Esophagus (tissue), 2 donors: Measurements from ENCODE around the gene CDK5RAP2. TPM values are rescaled to one million over a fixed set of nuclear protein-coding genes. Genes with fewer than 3 reads are reported as not detected.
A peak's percentile ranks its signal among the peaks of the same experiment; 100 is the strongest.
"Not testable (repeated sequence)": the region's sequence is repeated elsewhere in the genome, so short reads cannot be mapped to it uniquely, and the experiment has no call there.

Experiments used
- H3K27ac ChIP-seq, 2 donors: one replicate each; pipeline ENCODE4 v1.5.1; 2013; ENCODE audit warnings: low read depth in 2 of 2, mild to moderate bottlenecking in 2 of 2, inconsistent platforms in 1 of 2, low read length in 1 of 2, moderate library complexity in 1 of 2
- H3K27me3 ChIP-seq, 2 donors: one replicate each; pipeline ENCODE4 v1.6.1; 2013; ENCODE audit warnings: low read length in 2 of 2, control low read depth in 1 of 2, mild to moderate bottlenecking in 1 of 2; ENCODE audit not compliant: insufficient read depth in 2 of 2, control insufficient read depth in 1 of 2
- H3K36me3 ChIP-seq, 2 donors: one replicate each; pipeline ENCODE4 v1.6.1; 2013; ENCODE audit warnings: low read length in 1 of 2; ENCODE audit not compliant: control insufficient read depth in 2 of 2, insufficient read depth in 2 of 2
- H3K4me1 ChIP-seq, 2 donors: one replicate each; pipeline ENCODE4 v1.6.1; 2013; ENCODE audit warnings: low read length in 1 of 2; ENCODE audit not compliant: control insufficient read depth in 2 of 2, insufficient read depth in 2 of 2
- H3K4me3 ChIP-seq, 2 donors: one replicate each; pipeline ENCODE4 v1.5.1; 2013; ENCODE audit warnings: low read length in 2 of 2, mild to moderate bottlenecking in 2 of 2, low read depth in 1 of 2, moderate library complexity in 1 of 2
- H3K9me3 ChIP-seq, 2 donors: one replicate each; pipeline ENCODE4 v1.6.1; 2013; ENCODE audit warnings: mild to moderate bottlenecking in 2 of 2, low read depth in 1 of 2, low read length in 1 of 2, moderate library complexity in 1 of 2; ENCODE audit not compliant: control insufficient read depth in 2 of 2, insufficient read depth in 1 of 2
- WGBS, 2 donors: extraction: QIAGEN DNeasy Blood & Tissue Kit; methylation state at CpG; one replicate each; pipeline ENCODE4 v1.1.7; 2013; 5-methylcytosine and 5-hydroxymethylcytosine counted together
- polyA plus RNA-seq, 2 donors: library from polyadenylated mRNA; stranded (reverse); fragments of 200-250 nt; gene quantifications; one replicate each; pipeline ENCODE4 v1.2.3, GENCODE V29; 2013
- donor health status: healthy with polysubstance abuse.
- donor health status: Bipolar disorder and iron deficiency.

The CDK5RAP2 gene
- polyA plus RNA-seq, 2 donors = 18.6 to 20.4 TPM

DNA sequence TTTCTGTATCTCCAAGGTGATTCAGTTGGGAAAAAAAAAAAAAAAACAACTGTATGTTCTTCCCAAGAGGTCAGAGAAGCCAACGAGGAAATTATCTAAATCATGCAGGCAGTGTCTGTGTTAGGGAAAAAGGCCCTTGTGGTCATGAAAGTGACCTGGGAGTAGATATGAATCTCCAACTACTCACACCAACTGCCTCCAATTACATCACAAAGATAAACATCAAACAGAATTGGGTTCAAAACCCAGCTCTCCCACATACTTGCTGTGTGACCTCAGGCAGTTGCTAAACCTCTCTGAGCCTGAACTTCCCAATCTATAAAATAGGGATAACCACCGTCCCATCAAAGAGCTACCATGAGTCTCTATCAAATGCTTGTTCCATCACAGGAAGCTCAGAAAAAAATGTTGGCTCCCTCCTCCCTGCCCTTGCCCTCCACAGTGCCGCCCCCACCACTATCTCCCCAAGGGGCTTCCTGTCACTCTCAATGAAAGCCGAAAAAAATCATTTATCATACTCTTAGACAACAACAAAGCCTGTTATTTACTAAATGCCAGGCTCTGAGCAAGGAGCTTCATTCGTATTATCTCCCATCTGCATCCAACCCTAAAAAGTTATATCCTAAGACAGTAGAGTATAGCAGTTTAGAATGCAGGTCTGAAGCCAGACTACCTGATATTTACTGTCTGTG, 42.9 kb downstream of the CDK5RAP2 start:
- WGBS, 2 donors = 83 to 85% methylated on average over 5 of the region's 5 CpGs
- peaks cover 9 to 19% of the 10 kb centered on the region in 2 donors for H3K36me3 ChIP-seq

DNA sequence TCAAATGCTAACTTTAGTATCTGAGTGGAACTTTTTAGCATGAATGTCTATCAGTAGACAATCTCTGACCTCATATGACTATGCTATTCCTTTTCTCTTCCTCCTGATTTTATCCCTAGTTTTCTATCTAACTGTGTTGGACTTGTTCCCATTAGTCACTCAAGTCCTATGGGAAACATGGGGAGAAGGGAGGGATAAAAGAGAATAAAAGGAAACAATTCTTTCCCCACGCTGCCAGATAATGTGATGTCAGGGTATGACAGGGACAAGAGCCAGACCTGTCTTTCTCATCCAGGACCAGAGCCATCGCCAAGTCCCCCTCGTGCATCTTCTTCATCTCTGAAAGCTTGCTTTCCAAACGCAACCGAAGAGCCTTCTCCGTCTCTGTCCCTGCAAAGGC, 43.9 kb downstream of the CDK5RAP2 start:
- no peak overlapping the region for H3K27ac ChIP-seq
- no peaks in the 10 kb centered on the region for H3K9me3 ChIP-seq
- whole genome bisulfite sequencing, 2 donors = 92 to 94% methylated on average over 6 of the region's 6 CpGs
- no peaks in the 10 kb centered on the region for H3K4me1 ChIP-seq
- no peaks in the 10 kb centered on the region for H3K27me3 ChIP-seq
- H3K4me3 ChIP-seq = no peak overlapping the region
- peaks cover 9 to 19% of the 10 kb centered on the region in 2 donors for H3K36me3 ChIP-seq

More for the DNA sequence above, 42.9 kb downstream of the CDK5RAP2 start:
- no peak overlapping the region for H3K27ac ChIP-seq
- H3K4me3 ChIP-seq = no peak overlapping the region
- H3K4me1 ChIP-seq = no peaks in the 10 kb centered on the region
- no peaks in the 10 kb centered on the region for H3K9me3 ChIP-seq
- no peaks in the 10 kb centered on the region for H3K27me3 ChIP-seq

GRCh38 chr9:120534266-120534665, 45.7 kb downstream of the CDK5RAP2 start:
- H3K36me3 ChIP-seq = peaks cover 9 to 20% of the 10 kb centered on the region in 2 donors
- 80 to 84% methylated on average over 2 of the region's 2 CpGs for WGBS, 2 donors

DNA sequence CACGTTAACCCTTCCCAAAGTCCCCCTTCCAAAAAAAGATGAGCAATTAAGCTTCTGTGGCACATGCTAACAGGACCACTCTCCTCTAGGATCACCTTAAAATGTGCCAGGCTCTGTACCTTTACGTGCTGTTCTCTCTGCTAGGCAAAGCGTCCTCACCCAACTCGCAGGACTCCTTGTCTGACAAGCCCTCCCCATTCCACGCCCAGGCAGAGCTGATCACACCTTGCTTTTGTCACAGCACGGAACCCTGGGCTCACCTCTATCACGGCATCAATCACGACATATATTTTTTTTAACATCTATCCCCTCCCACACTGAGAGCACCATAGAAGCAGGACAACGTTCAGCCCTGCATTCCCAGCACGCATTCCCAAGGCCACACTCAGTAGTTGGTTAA, 47.1 kb downstream of the CDK5RAP2 start:
- Histone ChIP-seq H3K4me1 (no peaks in the 10 kb centered on the region), H3K4me3 (peak overlapping the region in 1 of 2 donors; percentile 7), H3K9me3 (no peaks in the 10 kb centered on the region), H3K27ac (peak overlapping the region; percentile 95 to 97), H3K27me3 (no peaks in the 10 kb centered on the region), H3K36me3 (peaks cover 11 to 30% of the 10 kb centered on the region in 2 donors)
- 53 to 62% methylated on average over 10 of the region's 10 CpGs for WGBS, 2 donors

More at GRCh38 chr9:120534266-120534665, 45.7 kb downstream of the CDK5RAP2 start:
- Histone ChIP-seq H3K27me3 (no peaks in the 10 kb centered on the region), H3K27ac (no peak overlapping the region), H3K4me1 (no peaks in the 10 kb centered on the region), H3K4me3 (no peak overlapping the region), H3K9me3 (no peaks in the 10 kb centered on the region)

DNA sequence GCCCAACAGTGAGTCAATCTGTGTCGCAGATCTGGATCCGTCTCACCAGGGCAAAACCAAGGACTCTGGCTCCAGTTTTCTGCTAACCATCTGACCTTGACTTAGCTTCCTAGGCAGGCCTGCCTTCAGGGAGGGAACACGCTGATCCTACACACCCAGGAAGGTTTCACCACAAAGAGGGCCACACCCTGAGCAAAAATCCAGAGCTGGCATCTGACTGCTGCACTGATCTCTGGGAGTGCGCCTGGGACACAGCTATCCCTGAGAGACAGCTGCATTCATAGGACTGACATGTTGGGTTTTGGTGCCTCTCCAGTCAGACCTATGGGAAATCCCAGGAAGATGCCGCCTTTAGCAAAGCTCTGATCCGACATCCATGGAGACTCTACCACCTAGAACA, 47.5 kb downstream of the CDK5RAP2 start:
- 47 to 64% methylated on average over 6 of the region's 6 CpGs for WGBS, 2 donors
- Histone ChIP-seq H3K27me3 (no peaks in the 10 kb centered on the region), H3K36me3 (peaks cover 11 to 30% of the 10 kb centered on the region in 2 donors), H3K27ac (peak overlapping the region; percentile 95 to 97), H3K4me1 (no peaks in the 10 kb centered on the region), H3K9me3 (no peaks in the 10 kb centered on the region), H3K4me3 (peak overlapping the region in 1 of 2 donors; percentile 7)

DNA sequence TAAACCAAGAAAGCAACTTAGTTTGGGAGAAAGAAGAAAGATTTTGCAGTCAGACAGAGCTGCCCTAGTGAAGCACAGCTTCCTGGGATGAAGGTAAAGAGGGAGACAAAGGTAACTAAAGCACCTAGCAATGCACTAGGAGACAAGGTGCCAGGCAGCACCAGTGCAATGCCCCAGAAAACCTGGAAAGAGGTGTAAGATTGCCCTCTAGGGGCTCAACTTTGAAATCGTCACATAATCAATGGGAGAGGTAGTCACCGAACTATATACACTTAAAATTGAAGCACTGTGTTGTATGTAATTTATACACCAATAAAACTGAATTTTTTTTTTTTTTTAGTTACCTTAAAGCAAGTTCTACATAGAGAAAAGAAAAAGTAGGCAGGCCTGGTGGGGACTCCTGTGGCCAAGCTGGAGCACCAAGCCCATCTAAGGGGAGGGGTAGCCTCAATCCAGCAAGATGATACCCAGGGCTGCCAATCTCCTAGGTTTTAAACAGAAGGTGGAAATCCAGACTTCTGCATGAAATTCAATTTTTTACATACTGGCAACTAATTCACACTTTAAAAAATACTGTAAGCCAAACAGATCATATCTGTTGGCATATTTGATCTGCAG, 48.2 kb downstream of the CDK5RAP2 start:
- 51 to 65% methylated on average over 2 of the region's 2 CpGs for WGBS, 2 donors
- Histone ChIP-seq H3K9me3 (no peaks in the 10 kb centered on the region), H3K4me3 (no peak overlapping the region), H3K27me3 (no peaks in the 10 kb centered on the region), H3K4me1 (no peaks in the 10 kb centered on the region), H3K36me3 (peaks cover 11 to 30% of the 10 kb centered on the region in 2 donors), H3K27ac (peak overlapping the region; percentile 88 to 97)

GRCh38 chr9:120530220-120530832, 49.6 kb downstream of the CDK5RAP2 start:
- peaks cover 6 to 36% of the 10 kb centered on the region in 2 donors for H3K36me3 ChIP-seq
- WGBS, 2 donors = 83 to 88% methylated on average over 6 of the region's 6 CpGs
- not testable (repeated sequence) for H3K9me3 ChIP-seq, H3K4me1 ChIP-seq, H3K27ac ChIP-seq, H3K4me3 ChIP-seq, H3K27me3 ChIP-seq

DNA sequence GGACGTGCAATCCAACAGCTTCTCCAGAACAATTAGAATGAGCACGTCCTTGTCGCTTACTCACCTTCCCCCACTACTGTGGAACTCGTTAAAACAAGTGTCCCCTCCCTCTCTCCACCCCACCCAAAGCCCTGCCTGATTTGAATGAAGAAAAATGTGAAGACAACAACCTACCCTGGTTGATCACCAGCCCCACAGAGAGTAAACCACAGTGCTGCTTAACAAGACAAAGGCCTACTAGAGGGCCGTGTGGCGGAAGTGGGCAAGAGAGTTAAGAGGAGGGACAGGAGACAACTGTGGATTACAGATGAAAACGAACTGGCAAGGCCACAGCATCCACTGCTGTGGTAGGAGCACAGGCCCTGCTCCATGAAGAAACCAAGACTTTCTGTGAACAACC, 51.1 kb downstream of the CDK5RAP2 start:
- H3K4me3 ChIP-seq = no peak overlapping the region
- no peaks in the 10 kb centered on the region for H3K27me3 ChIP-seq
- H3K4me1 ChIP-seq = no peaks in the 10 kb centered on the region
- no peak overlapping the region for H3K27ac ChIP-seq
- peaks cover 4 to 34% of the 10 kb centered on the region in 2 donors for H3K36me3 ChIP-seq
- 81 to 84% methylated on average over 7 of the region's 7 CpGs for WGBS, 2 donors
- no peaks in the 10 kb centered on the region for H3K9me3 ChIP-seq

- peaks cover 4 to 34% of the 10 kb centered on the region in 2 donors for H3K36me3 ChIP-seq
- H3K27me3 ChIP-seq = no peaks in the 10 kb centered on the region
- H3K9me3 ChIP-seq = no peaks in the 10 kb centered on the region
- no peak overlapping the region for H3K27ac ChIP-seq
- 87 to 91% methylated on average over 1 of the region's 1 CpG for WGBS, 2 donors
- H3K4me1 ChIP-seq = no peaks in the 10 kb centered on the region
- no peak overlapping the region for H3K4me3 ChIP-seq
Measured at GRCh38 chr9:120528327-120528726, 51.6 kb downstream of the CDK5RAP2 start.
